HG03571 (cell line): ENCODE measurements around the gene CCDC59.
"Not testable (repeated sequence)": the region's sequence is repeated elsewhere in the genome, so short reads cannot be mapped to it uniquely, and the experiment has no call there.

Source experiments
- ATAC-seq: cut with Tn5 transposase; IDR thresholded peaks from one replicate; pipeline ENCODE4 v1.9.1; 2021; ENCODE audit not compliant: unreplicated experiment

Gene CCDC59

DNA sequence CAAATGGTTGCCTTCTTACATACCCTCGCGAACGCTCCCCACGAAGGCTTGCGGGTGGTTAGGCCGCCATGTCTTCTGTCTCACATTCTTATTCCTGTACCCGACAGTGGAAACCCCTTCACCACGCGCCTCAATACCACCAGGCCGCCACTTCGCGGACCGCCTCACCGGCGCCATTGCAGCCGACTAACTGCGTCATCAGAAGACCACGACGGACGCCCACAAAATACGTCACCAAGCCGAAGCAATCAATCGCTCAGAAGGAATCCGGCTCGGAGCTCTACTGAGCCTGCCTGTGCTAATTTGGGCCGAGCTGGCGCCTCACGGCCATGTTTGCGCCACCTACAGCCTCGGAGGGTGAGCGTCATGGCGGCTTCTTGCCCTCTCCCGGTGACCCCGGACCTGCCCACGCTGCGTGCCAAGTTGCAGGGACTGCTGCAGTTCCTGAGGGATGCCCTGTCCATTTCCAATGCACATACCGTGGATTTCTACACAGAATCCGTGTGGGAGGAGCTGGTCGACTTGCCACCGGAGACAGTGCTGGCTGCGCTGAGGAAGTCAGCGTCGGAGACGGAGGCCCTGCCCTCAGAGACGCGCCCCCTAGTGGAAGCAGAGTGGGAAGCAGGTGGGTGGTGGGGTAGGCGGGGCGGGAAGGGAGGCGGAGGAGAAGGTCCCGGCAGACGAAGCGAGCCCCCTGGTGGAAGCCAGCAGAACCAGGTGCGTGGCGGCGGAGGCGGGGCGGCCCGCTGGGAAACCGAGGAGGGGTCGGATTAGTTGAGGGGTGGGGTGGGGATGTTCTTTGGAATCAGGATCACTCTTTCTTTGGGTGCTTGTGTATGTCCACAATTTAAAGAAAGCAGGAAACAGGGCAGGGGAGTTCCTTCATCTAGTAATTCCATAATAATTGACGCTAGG lies at the start of gene CCDC59, which contains the start of gene METTL25:
Gene CCDC59 (minus strand): TSS at position 188 of the 915 bp plus-strand sequence. CDS start 11 bp downstream, at position 177.
Gene METTL25 (plus strand): TSS at position 330 of the 915 bp plus-strand sequence. CDS start 37 bp downstream, at position 367.
- ATAC-seq = peak; percentile 95

DNA sequence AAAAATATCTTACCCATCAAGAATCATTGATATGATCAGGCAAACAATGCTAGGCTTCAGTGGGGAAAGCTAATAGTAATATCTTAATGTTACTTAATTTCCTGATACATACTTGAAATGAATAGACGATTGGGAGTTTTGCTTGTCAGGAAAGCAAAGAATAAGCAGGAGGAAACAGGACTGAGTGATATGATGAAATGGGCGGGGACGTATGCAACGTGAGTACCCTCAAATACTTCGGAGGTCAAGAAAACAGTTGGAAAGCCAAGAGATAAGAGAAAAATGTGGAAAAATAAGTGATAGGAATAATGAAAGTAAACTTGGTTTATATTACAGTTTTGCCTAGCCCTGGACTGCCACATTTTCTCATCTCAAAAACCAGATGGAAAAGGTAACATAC lies 49.3 kb upstream of the CCDC59 start:
- ATAC-seq = no peak

DNA sequence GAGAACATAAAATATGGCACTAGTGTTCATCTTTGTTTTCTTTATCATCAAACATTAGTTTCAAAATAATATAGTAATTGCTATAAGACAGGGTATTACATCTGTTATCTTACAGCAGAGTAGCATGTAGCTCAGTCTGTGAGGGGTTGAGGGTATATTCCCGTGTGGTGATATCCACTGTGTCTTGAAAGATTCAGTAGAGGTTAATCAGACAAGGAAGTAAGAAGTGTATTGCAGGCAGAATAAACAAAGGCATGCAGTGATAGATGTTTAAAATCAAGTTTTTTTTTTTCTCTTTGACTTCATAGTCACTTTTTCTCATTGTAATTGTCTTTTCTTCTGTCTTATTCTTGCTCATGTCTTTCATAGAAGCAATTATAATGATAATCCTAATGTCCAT lies 48.5 kb upstream of the CCDC59 start:
- ATAC-seq = no peak

- ATAC-seq = no peak
Measured at GRCh38 chr12:82400819-82401218, 42.6 kb upstream of the CCDC59 start.

DNA sequence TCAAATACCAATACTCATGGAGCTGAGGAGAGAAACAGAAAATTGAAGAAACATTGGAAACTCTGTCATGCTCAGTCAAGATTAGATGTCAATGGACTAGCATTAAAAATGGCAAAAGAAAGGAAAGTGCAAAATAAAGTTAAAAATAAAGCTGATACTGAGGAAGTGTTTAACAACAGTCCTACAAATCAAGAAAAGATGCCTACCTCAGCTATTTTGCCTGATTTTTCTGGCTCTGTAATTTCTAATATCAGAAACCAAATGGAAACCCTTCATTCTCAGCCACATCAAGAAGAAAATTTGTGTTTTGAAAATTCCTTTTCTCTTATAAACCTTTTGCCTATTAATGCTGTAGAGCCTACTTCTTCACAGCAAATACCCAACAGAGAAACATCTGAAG lies 40.7 kb upstream of the CCDC59 start:
- no peak for ATAC-seq

DNA sequence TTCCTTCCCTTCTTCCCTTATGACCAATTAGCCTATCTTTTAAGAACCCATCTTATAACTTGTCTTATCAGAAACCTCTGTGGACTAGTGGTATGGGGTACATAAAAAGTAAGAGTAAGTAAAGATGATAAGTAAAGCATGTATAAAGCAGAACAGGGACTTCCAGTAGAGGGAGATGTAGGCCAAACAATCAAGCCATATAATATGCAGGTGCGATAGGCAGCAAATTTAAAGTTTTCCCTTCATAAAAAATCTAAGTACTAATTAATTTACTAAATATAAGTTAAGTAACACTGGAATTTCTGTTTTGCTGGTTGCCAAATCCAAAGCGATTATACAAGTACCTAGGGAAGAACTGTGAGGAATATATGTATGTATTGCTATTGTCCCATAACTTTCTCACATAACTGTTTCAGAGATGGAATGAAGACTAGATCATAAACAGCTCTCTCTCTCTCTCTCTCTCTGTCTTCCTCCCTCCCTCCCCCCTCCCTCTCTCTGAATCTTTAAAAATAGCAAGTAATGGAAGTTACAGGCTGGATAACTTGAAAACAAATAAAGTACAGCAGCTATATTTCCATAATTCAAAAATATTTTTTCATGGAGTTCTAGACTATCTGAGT lies 25.9 kb upstream of the CCDC59 start:
- ATAC-seq = no peak

- ATAC-seq = no peak
Measured at GRCh38 chr12:82378997-82379396, 20.8 kb upstream of the CCDC59 start.

DNA sequence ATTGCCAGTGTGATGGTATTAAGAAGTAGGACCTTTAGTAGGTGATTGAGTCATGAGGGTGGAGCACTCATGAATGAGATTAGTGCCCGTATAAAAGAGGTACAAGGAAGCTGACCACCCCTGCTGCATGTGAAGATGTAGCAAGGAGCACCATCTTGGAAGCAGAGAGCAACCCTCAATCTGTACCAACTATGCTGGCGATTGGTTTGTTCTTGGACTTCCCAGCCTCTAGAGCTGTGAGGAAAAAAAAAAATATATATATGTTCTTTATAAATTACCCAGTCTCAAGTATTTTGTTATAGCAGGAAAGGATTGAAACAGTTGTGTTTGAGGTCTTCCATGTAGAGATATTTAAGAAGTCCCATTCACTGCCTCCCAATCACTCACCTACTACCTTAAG lies 17.0 kb upstream of the CCDC59 start:
- ATAC-seq = no peak

GRCh38 chr12:82366197-82366596 lies 8.0 kb upstream of the CCDC59 start:
- no peak for ATAC-seq

DNA sequence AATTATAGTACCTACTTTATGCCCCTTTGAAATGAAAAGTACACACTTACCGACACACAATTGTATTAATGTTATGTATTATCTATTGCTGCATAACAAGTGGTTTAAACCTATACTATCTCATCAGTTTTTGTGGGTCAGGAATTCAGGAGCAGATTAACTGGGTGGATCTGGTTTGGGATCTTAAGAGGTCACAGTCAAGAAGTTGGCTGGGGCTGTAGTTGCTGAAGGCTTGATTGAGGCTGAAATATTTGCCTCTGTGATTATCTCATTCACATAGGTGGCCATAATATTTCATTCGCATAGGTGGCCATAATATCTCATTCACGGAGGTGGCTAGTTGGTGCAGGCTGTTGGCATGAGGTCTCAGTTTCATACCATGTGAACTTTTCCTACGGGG lies 5.8 kb upstream of the CCDC59 start:
- no peak for ATAC-seq

DNA sequence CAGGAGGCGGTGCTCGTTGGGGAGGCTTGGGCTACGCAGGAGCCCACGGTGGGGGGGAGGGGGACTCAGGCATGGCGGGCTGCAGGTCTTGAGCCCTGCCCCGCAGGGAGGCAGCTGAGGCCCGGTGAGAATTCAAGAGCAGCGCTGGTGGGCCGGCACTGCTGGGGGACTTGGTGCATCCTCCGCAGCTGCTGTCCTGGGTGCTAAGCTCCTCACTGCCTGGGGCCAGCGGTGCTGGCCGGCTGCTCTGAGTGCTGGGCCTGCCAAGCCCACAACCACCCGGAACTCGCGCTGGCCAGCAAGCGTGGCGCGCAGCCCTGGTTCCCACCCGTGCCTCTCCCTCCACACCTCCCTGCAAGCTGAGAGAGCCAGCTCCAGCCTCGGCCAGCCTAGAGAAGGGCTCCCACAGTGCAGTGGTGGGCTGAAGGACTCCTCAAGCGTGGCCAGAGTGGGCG lies 3.3 kb upstream of the CCDC59 start:
- ATAC-seq = no peak

- not testable (repeated sequence) for ATAC-seq
Measured at GRCh38 chr12:82360834-82361233, 2.6 kb upstream of the CCDC59 start.

GRCh38 chr12:82359115-82359478 lies 910 bp upstream of the CCDC59 start:
- ATAC-seq = peak; percentile 3

- ATAC-seq = no peak
Measured at GRCh38 chr12:82357845-82358199, 365 bp downstream of the CCDC59 start.

DNA sequence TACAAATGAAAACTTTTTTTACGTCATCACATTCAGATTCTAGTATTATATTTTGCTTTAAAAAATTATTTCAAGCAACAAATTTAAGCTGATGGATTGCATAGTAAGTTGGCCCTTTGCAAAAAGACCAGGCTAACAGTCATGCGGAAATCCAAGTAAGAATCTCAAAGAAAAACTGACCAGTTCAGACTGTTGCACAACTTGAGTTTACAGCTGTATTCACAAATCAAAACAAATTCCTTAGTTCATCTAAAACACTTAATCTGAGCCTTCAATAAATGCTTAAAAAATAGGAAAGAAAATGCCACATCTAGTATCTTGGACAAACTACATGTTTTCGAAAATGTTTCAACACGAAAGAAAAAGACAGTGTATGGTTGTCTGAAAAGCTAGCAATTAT lies 847 bp downstream of the CCDC59 start:
- no peak for ATAC-seq

DNA sequence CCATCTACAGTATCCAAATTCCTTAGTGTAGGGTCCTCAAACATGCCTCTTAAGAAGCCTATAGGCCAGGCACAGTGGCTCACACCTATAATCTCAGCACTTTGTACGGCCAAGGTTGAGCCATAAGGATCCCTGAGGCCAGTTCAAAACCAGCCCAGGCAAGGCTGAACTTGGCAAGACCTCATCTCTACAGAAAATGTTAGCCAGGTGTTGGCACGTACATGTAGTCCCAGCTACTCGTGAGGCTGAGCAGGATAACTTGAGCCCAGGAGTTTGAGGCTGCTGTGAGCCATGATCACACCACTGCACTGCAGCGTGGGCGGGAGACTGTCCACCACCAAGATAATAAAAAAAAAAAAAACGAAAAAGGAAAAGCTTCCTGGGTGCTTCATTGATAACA lies 6.8 kb downstream of the CCDC59 start:
- no peak for ATAC-seq

DNA sequence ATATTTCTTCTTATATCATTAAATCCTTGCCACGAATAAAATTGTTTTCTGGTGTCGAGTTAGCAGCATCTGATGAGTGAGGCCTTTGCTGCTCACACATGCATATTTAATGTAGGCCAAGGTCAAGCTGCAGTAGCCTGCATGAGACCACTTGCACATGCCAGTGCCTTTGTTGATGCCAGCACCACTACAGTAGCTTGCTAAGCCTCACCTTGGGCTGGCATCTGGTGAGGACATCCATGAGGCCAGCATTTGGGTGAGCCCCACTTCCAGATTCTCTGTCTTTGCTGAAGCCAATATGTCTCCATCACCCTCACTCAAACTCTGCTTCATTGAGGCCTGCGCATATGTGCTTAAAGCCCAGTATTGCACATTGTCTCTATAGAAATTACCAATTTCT lies 8.0 kb downstream of the CCDC59 start:
- ATAC-seq = no peak

DNA sequence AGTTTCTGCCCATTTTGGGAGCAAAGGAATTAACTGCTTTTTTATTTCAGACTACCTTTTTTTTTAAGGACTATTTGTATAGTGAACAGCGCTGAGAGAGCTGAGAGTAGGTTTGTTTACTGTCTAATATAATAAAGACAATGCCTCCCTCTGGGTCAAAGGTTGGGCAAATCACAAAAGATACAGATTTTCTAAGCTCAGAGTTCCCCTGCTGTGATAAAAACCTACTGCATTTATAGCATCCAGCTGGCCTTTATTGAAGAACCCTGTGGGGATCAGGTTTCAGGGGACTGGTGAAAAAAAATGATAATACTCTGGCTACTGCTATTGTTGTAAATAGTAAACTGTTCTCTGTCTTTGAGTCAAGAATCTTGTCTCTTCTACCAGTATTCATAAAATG lies 28.7 kb downstream of the CCDC59 start:
- no peak for ATAC-seq

DNA sequence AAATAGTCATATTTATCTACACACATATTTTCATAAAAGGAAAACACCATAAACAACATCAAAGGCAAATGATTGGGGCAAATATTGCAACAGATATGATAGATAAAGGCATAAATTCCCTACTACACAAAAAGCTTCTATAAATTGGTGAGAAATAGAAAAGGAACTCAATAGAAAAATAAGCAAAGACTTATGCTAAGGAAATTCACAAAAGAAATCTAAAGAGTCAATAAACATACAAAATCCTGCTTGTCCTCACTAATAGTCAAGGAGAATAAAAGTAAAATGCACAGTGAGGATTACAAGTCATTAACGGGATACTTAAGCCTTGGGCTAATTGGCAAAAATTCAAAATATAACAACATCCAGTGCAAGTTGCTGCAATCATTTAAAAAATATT lies 30.3 kb downstream of the CCDC59 start:
- no peak for ATAC-seq

DNA sequence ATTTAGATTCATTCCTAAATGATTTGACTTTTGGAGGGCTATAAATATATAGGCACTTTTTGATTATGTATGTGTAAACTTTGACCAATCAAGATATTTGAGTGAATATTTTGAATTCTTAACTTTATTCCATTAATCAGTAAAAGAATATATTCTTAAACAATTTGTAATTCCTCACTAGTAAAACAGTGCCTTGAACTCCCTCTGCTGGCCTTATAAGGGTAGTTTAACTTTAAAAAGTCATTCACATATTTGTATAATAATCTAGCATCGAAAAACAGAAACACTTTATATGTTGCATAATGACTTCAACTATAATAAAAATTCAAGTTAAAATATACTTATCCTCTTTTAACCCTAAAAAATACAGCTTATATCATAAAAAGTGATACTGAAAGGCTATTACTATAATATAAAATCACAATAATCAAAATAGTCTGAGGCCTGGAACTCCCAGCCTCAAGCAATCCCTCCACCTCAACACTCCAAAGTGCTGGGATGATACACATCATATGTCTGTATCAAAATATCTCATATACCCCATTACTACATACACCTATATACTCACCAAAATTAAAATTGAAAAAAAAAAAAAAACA lies 31.2 kb downstream of the CCDC59 start:
- no peak for ATAC-seq

DNA sequence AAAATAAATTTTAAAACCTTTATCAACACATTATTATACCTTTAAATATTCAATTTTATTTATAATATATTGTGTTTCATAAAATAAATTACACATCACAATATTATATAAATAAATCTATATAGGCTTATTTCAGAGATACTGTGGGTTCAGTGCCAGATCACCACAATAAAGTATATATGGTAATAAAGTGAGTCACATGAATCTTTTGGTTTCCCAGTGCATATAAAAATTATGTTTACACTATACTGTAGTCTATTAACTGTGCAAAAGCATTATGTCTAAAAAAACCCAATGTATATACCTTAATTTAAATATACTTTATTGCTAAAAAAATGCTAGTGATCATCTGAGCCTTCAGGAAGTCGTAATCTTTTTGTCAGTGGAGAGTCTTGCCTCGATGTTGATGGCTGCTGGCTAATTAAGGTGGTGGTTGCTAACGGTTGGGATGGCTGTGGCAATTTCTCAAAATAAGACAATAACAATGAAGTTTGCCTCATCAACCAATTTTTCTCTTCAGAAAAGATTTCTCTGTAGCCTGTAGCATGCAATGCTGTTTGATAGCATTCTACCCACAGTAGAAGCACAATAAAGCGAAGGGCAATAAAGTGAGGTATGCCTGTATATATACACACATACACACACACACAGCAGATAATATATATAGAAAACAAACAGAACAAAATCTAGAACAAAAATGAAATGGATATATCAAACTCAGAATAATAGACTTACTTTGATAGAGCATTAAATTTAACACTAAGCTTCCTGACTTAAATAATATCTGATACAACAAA lies 32.4 kb downstream of the CCDC59 start:
- no peak for ATAC-seq
